Upper lobe of left lung (tissue), 4 donors: ENCODE results near the gene CAMK1D.

Source experiments
- POLR2AphosphoS5 ChIP-seq, 2 donors: sonication (generic); formaldehyde crosslinking; IDR thresholded peaks; one replicate each; pipeline ENCODE4 v1.5.1; 2017; ENCODE audit warnings: antibody characterized with exemption in 2 of 2
- TF ChIP-seq, protein P1 (sequence below), 6 experiments: fragments of 450-650 bp in 4 of 6; fragments of 200-600 bp in 2 of 6; sonication (generic) in 2 of 6; IDR thresholded peaks; one replicate each; pipeline ENCODE4 v1.5.1; 2016 to 2019; ENCODE audit warnings: antibody characterized with exemption in 6 of 6

DNA sequence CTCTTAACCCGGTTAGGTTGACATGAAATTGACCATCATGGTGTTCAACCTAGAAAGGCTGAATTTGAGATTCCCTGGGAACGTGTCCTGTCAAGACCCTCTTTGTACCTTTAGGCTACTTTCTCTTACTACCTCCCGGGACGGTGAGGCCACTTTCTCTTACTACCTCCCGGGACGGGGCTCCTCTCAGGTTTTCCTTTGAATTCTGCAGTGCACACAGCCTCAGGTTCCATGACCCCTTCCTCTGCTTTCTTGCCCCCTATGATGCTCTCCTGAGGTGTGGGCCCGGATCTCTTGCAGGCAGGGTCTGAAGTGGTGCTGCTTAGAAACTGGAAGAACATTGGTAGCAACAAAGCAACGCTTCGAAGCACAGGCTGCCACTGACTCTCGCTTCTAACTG, 155.3 kb downstream of the CAMK1D start:
- TF ChIP-seq, protein P1, sequence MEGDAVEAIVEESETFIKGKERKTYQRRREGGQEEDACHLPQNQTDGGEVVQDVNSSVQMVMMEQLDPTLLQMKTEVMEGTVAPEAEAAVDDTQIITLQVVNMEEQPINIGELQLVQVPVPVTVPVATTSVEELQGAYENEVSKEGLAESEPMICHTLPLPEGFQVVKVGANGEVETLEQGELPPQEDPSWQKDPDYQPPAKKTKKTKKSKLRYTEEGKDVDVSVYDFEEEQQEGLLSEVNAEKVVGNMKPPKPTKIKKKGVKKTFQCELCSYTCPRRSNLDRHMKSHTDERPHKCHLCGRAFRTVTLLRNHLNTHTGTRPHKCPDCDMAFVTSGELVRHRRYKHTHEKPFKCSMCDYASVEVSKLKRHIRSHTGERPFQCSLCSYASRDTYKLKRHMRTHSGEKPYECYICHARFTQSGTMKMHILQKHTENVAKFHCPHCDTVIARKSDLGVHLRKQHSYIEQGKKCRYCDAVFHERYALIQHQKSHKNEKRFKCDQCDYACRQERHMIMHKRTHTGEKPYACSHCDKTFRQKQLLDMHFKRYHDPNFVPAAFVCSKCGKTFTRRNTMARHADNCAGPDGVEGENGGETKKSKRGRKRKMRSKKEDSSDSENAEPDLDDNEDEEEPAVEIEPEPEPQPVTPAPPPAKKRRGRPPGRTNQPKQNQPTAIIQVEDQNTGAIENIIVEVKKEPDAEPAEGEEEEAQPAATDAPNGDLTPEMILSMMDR (IDR thresholded peaks at IDR 0.05), result no peak
- no peak for TF ChIP-seq POLR2AphosphoS5 (IDR thresholded peaks at IDR 0.05)
